Lower leg skin (tissue), 4 donors: ENCODE data around the gene SFXN4. TPM values are rescaled to one million over a fixed set of nuclear protein-coding genes. Genes with fewer than 3 reads are reported as not detected.
"Not testable (repeated sequence)": the region's sequence is repeated elsewhere in the genome, so short reads cannot be mapped to it uniquely, and the experiment has no call there.

Source experiments
- DNase-seq, 2 donors: peaks; one replicate each; pipeline ENCODE4 v3.0.0-alpha.2; 2019; ENCODE audit warnings: low spot score in 2 of 2
- H3K4me3 ChIP-seq: fragments of 200-600 bp; sonication (generic); 2 replicates; pipeline ENCODE4 v1.5.1; 2017; ENCODE audit warnings: mild to moderate bottlenecking, low read depth; ENCODE audit not compliant: poor library complexity, severe bottlenecking
- CTCF ChIP-seq, 3 donors: fragments of 450-650 bp; IDR thresholded peaks; one replicate each; pipeline ENCODE4 v1.5.1; 2016; ENCODE audit warnings: antibody characterized with exemption in 3 of 3, mild to moderate bottlenecking in 3 of 3, moderate library complexity in 2 of 3
- POLR2A ChIP-seq, 2 donors: fragments of 450-650 bp; IDR thresholded peaks; one replicate each; pipeline ENCODE4 v1.6.1; 2016 to 2017; ENCODE audit warnings: antibody characterized with exemption in 2 of 2, mild to moderate bottlenecking in 1 of 2, moderate library complexity in 1 of 2
- WGBS, 2 donors: methylation state at CpG; one replicate each; pipeline ENCODE4 v1.1.5; 2018; 5-methylcytosine and 5-hydroxymethylcytosine counted together
- intact Hi-C: fragments of 100-400 bp; cut with DNase I; formaldehyde crosslinking; loops from one replicate; pipeline ENCODE4 v1.15.0; 2023; ENCODE audit warnings: low total_unique reads
- total RNA-seq, 4 donors: library from RNA; depleted of rRNA; stranded (reverse); fragments of >200 nt; gene quantifications; one replicate each; pipeline ENCODE4 v1.1.0, GENCODE V29; 2016

Gene SFXN4
- total RNA-seq, 4 donors from 2014 or later: 9.1 to 22.7 (median 16.0) TPM

- H3K4me3 ChIP-seq: no peak overlapping the region
- 39 to 53% methylated on average over 3 of the region's 3 CpGs for WGBS, 2 donors
- DNase-seq: no peak
- intact Hi-C loops: no loop called here
- no peak for TF ChIP-seq POLR2A (IDR thresholded peaks at IDR 0.05)
These were observed 64.9 kb downstream of the SFXN4 start for GRCh38 chr10:119100434-119101238.

- 96 to 97% methylated on average over 3 of the region's 3 CpGs for WGBS, 2 donors
- DNase-seq: no peak
- TF ChIP-seq POLR2A (IDR thresholded peaks at IDR 0.05) (no peak), CTCF (IDR thresholded peaks at IDR 0.05) (no peak)
- no peak overlapping the region for H3K4me3 ChIP-seq
- intact Hi-C loops: no loop called here
These were observed 66.9 kb downstream of the SFXN4 start for GRCh38 chr10:119098576-119098975.

GRCh38 chr10:119096641-119097415 is 68.7 kb downstream of the SFXN4 start:
- WGBS, 2 donors: 92 to 93% methylated on average over 12 of the region's 12 CpGs
- peak in 1 of 2 donors; percentile 79 for DNase-seq
- intact Hi-C loops, H3K4me3 ChIP-seq: not testable (repeated sequence)

GRCh38 chr10:119095640-119096039 is 69.9 kb downstream of the SFXN4 start:
- H3K4me3 ChIP-seq: no peak overlapping the region
- DNase-seq: peak in 1 of 2 donors; percentile 1
- intact Hi-C loops: no loop called here
- TF ChIP-seq POLR2A (IDR thresholded peaks at IDR 0.05): no peak
- no peak for TF ChIP-seq CTCF (IDR thresholded peaks at IDR 0.05)
- 64 to 81% methylated on average over 4 of the region's 4 CpGs for WGBS, 2 donors

GRCh38 chr10:119090968-119091367 is 74.5 kb downstream of the SFXN4 start:
- intact Hi-C loops: no loop called here
- 46 to 62% methylated on average over 5 of the region's 5 CpGs for WGBS, 2 donors
- no peak overlapping the region for H3K4me3 ChIP-seq
- no peak for DNase-seq
- TF ChIP-seq POLR2A (IDR thresholded peaks at IDR 0.05): no peak

Other genes with a start within 250 kb of the SFXN4 start
- 1 to 10 TPM in 3 of 4 donors, under 1 TPM in 1; 0.34 to 3.6 (median 1.3) TPM for gene NANOS1, start 136.0 kb downstream of the SFXN4 start, total RNA-seq
- 100 to 1,000 TPM; 105 to 138 (median 121) TPM for gene EIF3A, start 84.9 kb downstream of the SFXN4 start, total RNA-seq
- 10 to 100 TPM; 25.8 to 46.2 (median 40.5) TPM for gene DENND10, start 61.6 kb downstream of the SFXN4 start, total RNA-seq
- gene PRDX3, start 13.1 kb upstream of the SFXN4 start, total RNA-seq: 10 to 100 TPM; 35.7 to 70.7 (median 57.3) TPM
- 10 to 100 TPM in 2 of 4 donors, 1 to 10 TPM in 2; 5.4 to 13.0 (median 10.6) TPM for gene GRK5, start 41.9 kb upstream of the SFXN4 start, total RNA-seq